GM19240 (cell line): ENCODE measurements around the gene TSSC4.

Experiments used
- DNase-seq: peaks from one replicate; pipeline ENCODE4 v3.0.0; 2011; ENCODE audit warnings: low spot score; ENCODE audit not compliant: insufficient read length

TSSC4 gene

GRCh38 chr11:2369320-2369719 is 31.2 kb upstream of the TSSC4 start:
- no peak for DNase-seq

DNA sequence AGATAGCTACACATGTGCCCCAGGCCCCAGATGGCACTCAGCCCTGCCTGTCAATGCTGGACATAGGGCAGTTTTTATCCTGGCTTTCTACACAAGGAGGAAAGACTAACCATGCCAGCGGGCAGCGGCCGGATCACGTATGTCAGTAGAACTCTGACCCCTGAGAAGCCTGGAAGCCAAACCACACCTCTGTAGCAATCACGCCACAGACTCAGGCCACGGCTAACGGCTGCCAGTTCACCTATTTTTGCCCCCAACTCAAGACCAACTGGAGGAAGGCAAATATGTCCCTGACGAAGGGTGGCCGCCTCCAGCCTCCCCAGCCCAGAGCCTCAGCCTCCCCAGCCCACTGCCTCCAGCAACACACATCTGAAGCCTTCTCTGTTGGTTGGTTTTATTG is 30.7 kb upstream of the TSSC4 start:
- no peak for DNase-seq

- no peak for DNase-seq
Observed at GRCh38 chr11:2374456-2375201, 25.9 kb upstream of the TSSC4 start.

DNA sequence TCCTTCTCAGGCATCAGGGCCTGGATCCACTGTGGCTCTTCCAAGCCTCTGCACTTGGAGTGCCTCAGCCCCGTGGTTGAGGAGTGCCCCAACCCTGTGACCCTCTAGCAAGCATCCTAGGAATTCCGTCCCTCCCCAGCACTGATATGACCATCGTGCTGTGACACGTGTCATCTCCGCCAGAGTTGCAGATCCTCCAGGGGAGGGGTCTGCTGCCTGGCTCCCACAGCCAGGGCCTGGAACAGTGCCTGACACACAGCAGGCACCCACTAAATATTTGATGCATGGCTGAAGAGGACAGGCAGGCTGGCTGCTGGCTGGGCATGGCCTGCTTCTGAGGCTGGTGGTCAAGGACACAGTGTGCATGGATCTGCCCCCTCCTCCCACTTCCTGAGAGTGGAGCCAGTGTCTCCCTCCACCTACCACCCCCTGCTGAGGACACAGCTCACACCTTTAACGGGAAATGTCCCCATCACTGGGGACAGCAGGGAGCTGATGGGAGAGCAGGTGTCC is 25.2 kb upstream of the TSSC4 start:
- no peak for DNase-seq

DNA sequence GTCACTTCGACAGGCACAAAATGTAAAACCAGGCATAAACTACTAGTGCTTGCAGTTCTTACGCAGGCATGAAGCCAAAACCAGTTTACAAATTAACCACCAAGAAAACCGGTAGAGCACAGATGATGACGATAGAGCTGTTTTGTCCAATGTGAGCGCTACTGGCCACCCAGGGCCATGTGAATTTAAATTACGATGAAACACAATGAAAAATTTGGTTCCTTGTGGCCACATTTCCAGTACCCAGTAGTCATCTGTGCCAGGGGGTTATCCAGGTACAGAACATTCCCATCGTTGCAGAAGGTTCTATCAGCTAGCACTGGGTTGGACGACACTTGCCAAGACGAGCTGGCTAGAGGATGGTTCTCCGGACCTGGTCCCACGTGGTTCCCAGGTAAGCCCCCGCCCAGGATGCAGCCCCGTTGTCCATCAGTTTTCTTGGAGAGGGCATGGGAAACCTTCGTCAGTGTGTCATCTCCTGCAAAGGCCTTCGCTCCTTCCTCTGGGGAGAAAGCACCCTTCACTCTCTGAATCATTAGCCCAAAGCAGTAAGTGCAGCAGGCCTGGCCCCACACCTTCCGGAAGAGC is 24.5 kb upstream of the TSSC4 start:
- no peak for DNase-seq

GRCh38 chr11:2376751-2377451 is 23.6 kb upstream of the TSSC4 start, which contains the start of gene CD81:
CD81 (plus strand) TSS chr11:2377310; CDS start chr11:2377550, 240 bp downstream.
- DNase-seq, result peak; percentile 65

- DNase-seq, result peak; percentile 65
Observed at GRCh38 chr11:2377511-2378443, 22.8 kb upstream of the TSSC4 start.

DNA sequence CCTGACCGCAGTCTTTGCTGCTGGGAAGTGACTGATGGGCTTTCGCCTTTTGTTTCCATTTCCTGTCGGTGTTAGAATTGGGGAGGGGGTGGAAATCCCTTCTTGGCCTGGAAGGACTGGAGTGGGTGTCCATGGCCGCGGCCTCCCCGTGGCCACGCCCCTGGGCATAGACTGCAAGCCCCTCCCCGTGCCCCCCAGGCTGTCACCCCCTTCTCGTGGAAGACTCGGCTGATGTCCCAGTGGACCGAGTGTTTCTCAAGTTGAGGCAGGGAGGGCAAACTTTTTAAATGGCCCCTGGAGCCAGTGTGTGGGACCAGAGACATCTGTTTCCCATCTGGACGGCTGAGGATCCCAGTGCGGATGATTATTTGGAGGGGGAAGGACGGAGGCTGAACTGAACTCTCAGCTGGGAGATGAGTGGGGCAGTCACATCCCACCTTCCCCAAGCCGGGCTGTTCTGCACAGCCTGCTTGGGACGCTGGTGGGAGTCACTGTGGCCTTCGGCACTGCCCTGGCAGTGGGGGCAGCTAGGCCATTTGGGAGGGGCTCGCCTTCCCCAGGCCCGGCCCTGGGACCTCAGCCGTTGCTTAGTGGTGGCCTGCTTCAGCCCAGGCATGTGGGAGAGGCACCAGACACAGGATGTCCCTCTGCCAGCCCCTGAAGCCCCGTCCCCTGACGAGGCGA is 21.9 kb upstream of the TSSC4 start:
- no peak for DNase-seq

GRCh38 chr11:2379466-2380174 is 20.9 kb upstream of the TSSC4 start:
- no peak for DNase-seq

GRCh38 chr11:2380396-2380795 is 20.2 kb upstream of the TSSC4 start:
- no peak for DNase-seq

GRCh38 chr11:2380807-2381350 is 19.7 kb upstream of the TSSC4 start:
- DNase-seq, result no peak

- no peak for DNase-seq
Observed at GRCh38 chr11:2381494-2382128, 18.9 kb upstream of the TSSC4 start.

GRCh38 chr11:2382129-2382517 is 18.4 kb upstream of the TSSC4 start:
- DNase-seq, result no peak

- DNase-seq, result no peak
Observed at GRCh38 chr11:2382936-2383851, 17.4 kb upstream of the TSSC4 start.

DNA sequence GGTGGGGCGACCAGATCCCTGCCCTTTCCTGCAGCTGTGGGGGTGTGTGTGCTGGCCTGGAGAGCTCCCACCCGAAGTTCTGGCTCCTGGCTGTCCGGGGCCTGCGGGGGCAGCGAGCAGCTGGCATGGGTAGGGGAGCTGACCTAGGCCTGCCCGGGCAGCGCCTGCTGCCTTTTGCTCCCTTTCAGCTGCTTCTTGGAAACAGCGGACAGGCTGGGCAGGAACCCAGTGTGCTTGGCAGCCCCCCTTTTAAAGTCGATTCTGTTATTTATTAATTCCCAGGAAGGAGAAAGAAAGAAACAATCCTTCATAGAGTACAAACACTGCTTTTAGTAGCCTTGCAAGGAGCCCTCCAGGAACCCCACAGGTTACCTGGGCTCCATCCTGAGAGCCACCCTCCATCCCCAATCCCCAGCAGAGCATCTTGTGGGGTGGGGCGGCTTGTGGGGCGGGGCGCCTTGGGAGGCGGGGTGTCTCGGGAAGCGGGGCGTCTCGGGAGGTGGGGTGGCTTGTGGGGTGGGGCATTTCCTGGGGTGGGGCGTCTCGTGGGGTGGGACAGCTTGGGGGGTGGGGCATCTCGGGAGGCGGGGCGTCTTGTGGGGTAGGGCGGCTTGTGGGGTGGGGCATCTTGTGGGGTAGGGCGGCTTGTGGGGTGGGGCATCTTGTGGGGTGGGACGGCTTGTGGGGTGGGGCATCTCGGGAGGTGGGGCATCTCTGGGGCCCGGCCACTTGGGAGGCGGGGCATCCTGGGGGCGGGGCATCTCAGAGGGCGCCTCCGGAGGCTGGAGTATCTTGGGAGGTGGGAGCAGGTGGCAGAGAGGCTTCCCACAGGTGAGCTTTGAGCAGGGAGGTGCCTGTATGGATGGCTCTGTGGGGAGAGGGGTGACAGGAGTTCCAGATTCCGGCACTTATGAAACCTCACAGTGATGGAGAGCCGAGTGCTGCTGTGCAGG is 16.4 kb upstream of the TSSC4 start:
- no peak for DNase-seq

GRCh38 chr11:2385156-2386151 is 15.1 kb upstream of the TSSC4 start:
- DNase-seq, result no peak
